Ishikawa (cell line): Measurements from ENCODE around the gene ZNF485.

ENCODE experiments used
- CEBPB ChIP-seq: IDR thresholded peaks from 2 replicates; pipeline ENCODE4 v1.6.1; 2012
- CREB1 ChIP-seq: IDR thresholded peaks from 2 replicates; pipeline ENCODE4 v1.6.1; 2012; ENCODE audit warnings: low read depth
- EGR1 ChIP-seq: IDR thresholded peaks from 2 replicates; pipeline ENCODE4 v1.6.1; 2012
- EP300 ChIP-seq: IDR thresholded peaks from 2 replicates; pipeline ENCODE4 v1.6.1; 2012; ENCODE audit warnings: borderline replicate concordance
- FOXM1 ChIP-seq: IDR thresholded peaks from 2 replicates; pipeline ENCODE4 v1.6.1; 2012; ENCODE audit warnings: low read depth, borderline replicate concordance
- NFIC ChIP-seq: IDR thresholded peaks from 2 replicates; pipeline ENCODE4 v1.6.1; 2012
- RAD21 ChIP-seq: IDR thresholded peaks from 2 replicates; pipeline ENCODE4 v1.6.1; 2012; ENCODE audit warnings: low read depth
- TAF1 ChIP-seq: IDR thresholded peaks from 2 replicates; pipeline ENCODE4 v1.6.1; 2012; ENCODE audit warnings: low read depth, mild to moderate bottlenecking
- TCF12 ChIP-seq: IDR thresholded peaks from 2 replicates; pipeline ENCODE4 v1.6.1; 2012; ENCODE audit warnings: low read depth
- TEAD4 ChIP-seq: IDR thresholded peaks from 2 replicates; pipeline ENCODE4 v1.6.1; 2012
- YY1 ChIP-seq: IDR thresholded peaks from 2 replicates; pipeline ENCODE4 v1.6.1; 2012; ENCODE audit warnings: low read depth
- ZBTB7A ChIP-seq: IDR thresholded peaks from 2 replicates; pipeline ENCODE4 v1.6.1; 2012; ENCODE audit warnings: low read depth
- TF ChIP-seq, protein P1 (sequence below): IDR thresholded peaks from 2 replicates; pipeline ENCODE4 v1.6.1; 2012; ENCODE audit warnings: low read depth, mild to moderate bottlenecking
- TF ChIP-seq, protein P2 (sequence below): IDR thresholded peaks from 2 replicates; pipeline ENCODE4 v1.6.1; 2012
- TF ChIP-seq, protein P3 (sequence below): IDR thresholded peaks from 2 replicates; pipeline ENCODE4 v1.6.1; 2012

ZNF485 gene

DNA sequence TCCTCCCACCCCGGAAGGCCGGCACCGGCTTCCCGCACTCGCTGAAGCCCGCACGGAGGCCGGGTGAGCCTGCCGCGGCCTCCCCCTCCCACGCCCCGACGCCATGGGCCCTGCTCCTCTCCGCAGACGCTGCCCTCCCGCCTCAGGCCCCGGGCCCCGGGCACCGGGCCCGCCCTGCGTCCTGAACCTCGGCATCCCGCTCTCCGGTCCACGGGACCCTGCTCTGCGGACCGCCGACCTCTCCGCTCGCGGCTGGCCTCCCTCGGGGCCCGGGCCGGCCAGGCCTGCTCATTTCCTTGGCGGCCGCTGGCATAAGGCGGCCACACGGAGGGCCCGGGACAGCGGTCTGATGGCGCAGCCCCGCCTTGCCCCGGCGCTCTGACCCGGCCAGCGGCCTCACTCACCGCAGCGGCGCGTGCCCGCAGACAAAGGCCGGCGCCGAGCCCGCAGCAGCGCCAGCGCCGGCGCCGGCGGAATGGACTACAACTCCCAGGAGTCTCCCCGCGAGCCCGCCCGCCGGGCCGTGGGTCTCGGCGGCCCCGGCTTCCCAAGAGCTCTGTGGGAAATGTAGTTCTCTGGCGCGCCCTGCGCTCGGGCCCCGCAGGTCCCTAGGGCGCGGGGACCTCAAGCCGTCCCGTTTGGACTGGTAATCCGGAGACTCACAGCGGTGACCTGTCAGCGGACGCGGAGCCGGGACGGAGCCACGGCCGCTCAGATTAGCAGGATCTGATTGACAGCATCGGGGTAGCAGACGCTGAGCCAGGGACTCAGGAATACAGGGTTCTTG, 42.4 kb downstream of the ZNF485 start, which contains the start of gene ZNF32:
TSS of gene ZNF32 (minus strand) at position 484 of the 787 bp plus-strand sequence. CDS start 2,748 bp downstream, outside the sequence.
- no peak for TF ChIP-seq ZBTB7A
- TF ChIP-seq, protein P1, sequence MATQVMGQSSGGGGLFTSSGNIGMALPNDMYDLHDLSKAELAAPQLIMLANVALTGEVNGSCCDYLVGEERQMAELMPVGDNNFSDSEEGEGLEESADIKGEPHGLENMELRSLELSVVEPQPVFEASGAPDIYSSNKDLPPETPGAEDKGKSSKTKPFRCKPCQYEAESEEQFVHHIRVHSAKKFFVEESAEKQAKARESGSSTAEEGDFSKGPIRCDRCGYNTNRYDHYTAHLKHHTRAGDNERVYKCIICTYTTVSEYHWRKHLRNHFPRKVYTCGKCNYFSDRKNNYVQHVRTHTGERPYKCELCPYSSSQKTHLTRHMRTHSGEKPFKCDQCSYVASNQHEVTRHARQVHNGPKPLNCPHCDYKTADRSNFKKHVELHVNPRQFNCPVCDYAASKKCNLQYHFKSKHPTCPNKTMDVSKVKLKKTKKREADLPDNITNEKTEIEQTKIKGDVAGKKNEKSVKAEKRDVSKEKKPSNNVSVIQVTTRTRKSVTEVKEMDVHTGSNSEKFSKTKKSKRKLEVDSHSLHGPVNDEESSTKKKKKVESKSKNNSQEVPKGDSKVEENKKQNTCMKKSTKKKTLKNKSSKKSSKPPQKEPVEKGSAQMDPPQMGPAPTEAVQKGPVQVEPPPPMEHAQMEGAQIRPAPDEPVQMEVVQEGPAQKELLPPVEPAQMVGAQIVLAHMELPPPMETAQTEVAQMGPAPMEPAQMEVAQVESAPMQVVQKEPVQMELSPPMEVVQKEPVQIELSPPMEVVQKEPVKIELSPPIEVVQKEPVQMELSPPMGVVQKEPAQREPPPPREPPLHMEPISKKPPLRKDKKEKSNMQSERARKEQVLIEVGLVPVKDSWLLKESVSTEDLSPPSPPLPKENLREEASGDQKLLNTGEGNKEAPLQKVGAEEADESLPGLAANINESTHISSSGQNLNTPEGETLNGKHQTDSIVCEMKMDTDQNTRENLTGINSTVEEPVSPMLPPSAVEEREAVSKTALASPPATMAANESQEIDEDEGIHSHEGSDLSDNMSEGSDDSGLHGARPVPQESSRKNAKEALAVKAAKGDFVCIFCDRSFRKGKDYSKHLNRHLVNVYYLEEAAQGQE = no peak
- TF ChIP-seq TAF1 = no peak
- TF ChIP-seq, protein P2, sequence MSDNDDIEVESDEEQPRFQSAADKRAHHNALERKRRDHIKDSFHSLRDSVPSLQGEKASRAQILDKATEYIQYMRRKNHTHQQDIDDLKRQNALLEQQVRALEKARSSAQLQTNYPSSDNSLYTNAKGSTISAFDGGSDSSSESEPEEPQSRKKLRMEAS = no peak
- no peak for TF ChIP-seq TEAD4
- no peak for TF ChIP-seq EP300

DNA sequence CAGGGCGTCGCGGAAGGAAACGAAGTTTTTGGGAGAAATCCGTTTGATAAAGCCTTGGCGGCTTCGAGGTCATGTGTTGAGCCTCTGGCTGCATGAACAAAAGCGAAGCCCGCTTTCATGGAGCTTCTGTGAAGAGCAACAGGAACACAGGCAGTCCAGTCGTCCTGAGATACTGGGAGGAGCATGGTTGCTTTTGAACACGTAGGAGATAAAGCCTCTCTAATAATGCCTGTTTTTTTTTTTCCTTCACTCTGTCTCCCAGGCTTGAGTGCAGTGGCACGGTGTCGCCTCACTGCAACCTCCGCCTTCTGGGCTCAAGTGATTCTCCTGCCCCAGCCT, 42.9 kb downstream of the ZNF485 start:
- TF ChIP-seq CEBPB = no peak
- TF ChIP-seq TAF1 = no peak
- TF ChIP-seq, protein P1 = no peak

DNA sequence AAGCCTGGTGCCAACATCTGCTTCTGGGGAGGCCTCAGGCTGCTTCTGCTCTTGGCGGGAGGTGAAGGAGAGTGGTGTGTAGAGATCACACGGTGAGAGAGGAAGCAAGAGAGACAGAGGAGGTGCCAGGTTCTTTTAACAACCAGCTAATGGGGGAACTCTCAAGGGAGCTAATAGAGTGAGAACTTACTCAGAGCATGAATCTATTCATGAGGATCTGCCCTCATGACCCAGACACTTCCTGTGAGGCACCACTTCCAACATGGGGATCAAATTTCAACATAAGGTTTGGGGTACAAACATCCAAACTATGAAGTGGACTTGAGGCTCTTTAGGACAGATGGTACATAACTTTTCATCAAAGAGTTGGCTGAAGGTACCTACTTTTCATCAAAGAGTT, 47.5 kb downstream of the ZNF485 start:
- TF ChIP-seq, protein P2 = no peak
- TF ChIP-seq, protein P1 = no peak
- TF ChIP-seq FOXM1 = no peak
- no peak for TF ChIP-seq ZBTB7A
- no peak for TF ChIP-seq TAF1
- no peak for TF ChIP-seq TCF12
- no peak for TF ChIP-seq EGR1
- no peak for TF ChIP-seq CEBPB
- TF ChIP-seq, protein P3, sequence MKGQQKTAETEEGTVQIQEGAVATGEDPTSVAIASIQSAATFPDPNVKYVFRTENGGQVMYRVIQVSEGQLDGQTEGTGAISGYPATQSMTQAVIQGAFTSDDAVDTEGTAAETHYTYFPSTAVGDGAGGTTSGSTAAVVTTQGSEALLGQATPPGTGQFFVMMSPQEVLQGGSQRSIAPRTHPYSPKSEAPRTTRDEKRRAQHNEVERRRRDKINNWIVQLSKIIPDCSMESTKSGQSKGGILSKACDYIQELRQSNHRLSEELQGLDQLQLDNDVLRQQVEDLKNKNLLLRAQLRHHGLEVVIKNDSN = no peak
- TF ChIP-seq CREB1 = no peak

DNA sequence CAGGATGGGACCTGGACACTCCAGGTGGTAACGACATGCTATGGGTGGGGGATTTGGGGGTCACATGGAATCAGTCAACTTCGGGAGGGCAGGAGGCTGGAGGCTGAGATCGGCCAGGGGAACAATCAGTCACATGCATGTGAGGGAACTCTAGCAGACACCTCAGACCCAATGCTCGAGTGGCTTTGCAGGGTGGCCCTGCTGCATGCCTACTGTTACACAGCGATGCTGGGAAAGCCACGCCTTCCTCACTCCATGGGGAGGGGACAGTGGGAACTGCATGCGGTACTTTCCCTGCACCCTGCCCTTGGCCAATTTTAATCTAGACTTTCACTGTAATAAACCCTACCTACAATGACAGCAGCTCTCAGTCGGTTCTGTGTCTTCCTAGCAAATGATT, 49.1 kb downstream of the ZNF485 start:
- TF ChIP-seq TEAD4 (no peak), EP300 (no peak), EGR1 (no peak), TAF1 (no peak), CREB1 (no peak), TCF12 (no peak), YY1 (no peak), RAD21 (no peak), NFIC (no peak), CEBPB (no peak), ZBTB7A (no peak), FOXM1 (no peak)
- TF ChIP-seq, protein P1 = no peak
- TF ChIP-seq, protein P2 = no peak
